Measurements from ENCODE around the gene BHLHA9. TPM values are rescaled to one million over a fixed set of nuclear protein-coding genes. Genes with fewer than 3 reads are reported as not detected.
A peak's percentile ranks its signal among the peaks of the same experiment; 100 is the strongest.

Gene BHLHA9
- total RNA-seq, 2 experiments from 2014 or later: not detected

DNA sequence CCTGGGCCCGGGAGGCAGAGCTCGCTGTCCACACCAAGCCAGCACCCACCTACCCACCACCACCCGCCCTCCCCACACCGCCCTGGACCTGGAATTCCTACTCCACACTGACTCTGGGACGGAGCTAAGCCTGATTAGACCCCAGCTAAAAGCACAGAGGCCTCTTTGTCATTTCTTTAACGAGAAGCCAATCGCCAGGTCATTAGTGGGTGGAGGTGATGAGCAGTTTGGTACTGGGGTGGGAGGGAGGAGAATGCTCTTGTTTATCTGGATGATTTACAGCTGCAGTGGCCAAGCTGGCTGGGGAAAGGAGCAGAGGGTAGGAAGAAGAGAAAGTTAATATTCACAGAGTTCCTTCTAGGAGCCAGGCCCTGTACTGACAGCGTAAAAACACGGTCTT lies 6.0 kb upstream of the BHLHA9 start:
- H3K9me3 Mint-ChIP-seq: no peaks in the 10 kb centered on the region
- no peak overlapping the region for H3K4me3 Mint-ChIP-seq
- DNase-seq: no peak
- peaks cover 30% of the 10 kb centered on the region for H3K27me3 Mint-ChIP-seq
- H3K4me1 Mint-ChIP-seq: peaks cover 18% of the 10 kb centered on the region
- POLR2A ChIA-PET: no interaction called here
- no peaks in the 10 kb centered on the region for H3K36me3 Mint-ChIP-seq
- H3K27ac Mint-ChIP-seq: no peak overlapping the region
- no peak for ATAC-seq (ENCODE audit: low read depth)

DNA sequence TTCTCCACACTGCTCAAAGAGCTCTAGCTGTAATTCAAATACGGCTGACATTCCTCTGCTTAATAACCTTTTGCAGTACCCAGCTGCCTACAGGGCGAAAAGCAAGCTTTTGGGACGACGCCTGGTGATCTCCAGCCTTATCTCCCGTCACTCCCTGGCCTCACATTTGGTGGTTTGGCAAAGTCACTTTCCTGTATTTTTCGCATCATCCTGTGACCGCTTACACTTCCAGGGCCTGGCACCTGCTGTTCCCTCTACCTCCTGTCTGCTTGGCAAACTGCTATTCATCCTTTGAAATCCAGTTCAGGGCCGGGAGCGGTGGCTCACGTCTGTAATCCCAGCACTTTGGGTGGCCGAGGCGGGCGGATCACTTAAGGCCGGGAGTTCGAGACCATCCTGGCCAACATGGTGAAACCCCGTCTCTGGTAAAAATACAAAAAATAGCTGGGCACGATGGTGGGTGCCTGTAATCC lies 2.7 kb upstream of the BHLHA9 start:
- H3K36me3 Mint-ChIP-seq: no peaks in the 10 kb centered on the region
- no peak for ATAC-seq (ENCODE audit: low read depth)
- H3K27me3 Mint-ChIP-seq: peaks cover 34% of the 10 kb centered on the region
- POLR2A ChIA-PET: interaction anchor here (1.6 kb wide), 1 partner anchor 9 kb away, joined by 4 read pairs; no protein-coding TSS in a partner anchor
- peak overlapping the region; percentile 30 for H3K27ac Mint-ChIP-seq
- peaks cover 13% of the 10 kb centered on the region for H3K4me1 Mint-ChIP-seq
- DNase-seq: no peak
- no peaks in the 10 kb centered on the region for H3K9me3 Mint-ChIP-seq
- peak overlapping the region; percentile 81 for H3K4me3 Mint-ChIP-seq

DNA sequence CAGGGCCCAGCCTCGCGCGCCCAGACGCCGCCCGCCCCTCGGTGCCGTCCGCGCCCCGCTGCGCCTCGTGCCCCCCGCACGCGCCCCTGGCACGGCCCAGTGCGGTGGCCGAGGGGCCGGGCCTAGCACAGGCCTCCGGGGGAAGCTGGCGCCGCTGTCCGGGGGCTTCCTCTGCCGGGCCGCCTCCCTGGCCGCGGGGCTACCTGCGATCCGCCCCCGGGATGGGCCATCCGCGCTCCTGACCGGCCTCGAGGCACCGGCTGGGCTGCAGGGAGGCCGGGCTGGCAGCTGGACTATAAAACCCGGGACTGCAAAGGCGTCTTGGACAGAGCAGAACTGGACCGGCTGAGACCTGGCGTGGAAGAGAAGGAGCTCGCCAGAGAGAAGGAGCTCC lies 783 bp downstream of the BHLHA9 start:
- DNase-seq: no peak
- H3K4me3 Mint-ChIP-seq: no peak overlapping the region
- no peaks in the 10 kb centered on the region for H3K36me3 Mint-ChIP-seq
- ATAC-seq (ENCODE audit: low read depth): no peak
- H3K27me3 Mint-ChIP-seq: peaks cover 55% of the 10 kb centered on the region
- H3K9me3 Mint-ChIP-seq: no peaks in the 10 kb centered on the region
- H3K27ac Mint-ChIP-seq: no peak overlapping the region
- POLR2A ChIA-PET: interaction anchor here (0.6 kb wide), 1 partner anchor 203 kb away, joined by 9 read pairs; no protein-coding TSS in a partner anchor
- peaks cover 19% of the 10 kb centered on the region for H3K4me1 Mint-ChIP-seq

DNA sequence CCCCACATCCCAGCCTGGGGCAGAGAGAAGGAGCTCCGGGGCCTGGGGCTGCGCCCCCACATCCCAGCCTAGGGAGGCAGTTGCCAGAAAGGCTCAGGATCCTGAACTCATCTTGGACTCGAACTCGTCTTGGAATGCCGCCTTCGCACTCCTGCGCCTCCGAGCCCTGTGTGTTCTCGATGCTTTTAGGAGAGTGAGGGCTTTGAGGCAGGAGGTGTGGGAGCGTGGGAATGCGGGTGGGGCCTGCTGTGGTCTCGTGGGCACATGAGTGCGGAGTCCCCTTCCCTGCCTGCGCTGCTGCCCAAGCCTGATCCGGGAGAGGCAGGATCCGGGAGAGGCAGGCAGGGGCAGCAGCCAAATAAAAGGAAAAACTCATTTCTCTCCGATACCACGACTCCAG lies 1.2 kb downstream of the BHLHA9 start:
- no peaks in the 10 kb centered on the region for H3K36me3 Mint-ChIP-seq
- no peak overlapping the region for H3K4me3 Mint-ChIP-seq
- peaks cover 58% of the 10 kb centered on the region for H3K27me3 Mint-ChIP-seq
- ATAC-seq (ENCODE audit: low read depth) (no peak), DNase-seq (no peak)
- POLR2A ChIA-PET: interaction anchor here (0.6 to 0.9 kb wide), 2 partner anchors 42 to 203 kb away, joined by 3 to 9 read pairs; no protein-coding TSS in a partner anchor
- no peak overlapping the region for H3K27ac Mint-ChIP-seq
- H3K9me3 Mint-ChIP-seq: no peaks in the 10 kb centered on the region
- peaks cover 20% of the 10 kb centered on the region for H3K4me1 Mint-ChIP-seq

DNA sequence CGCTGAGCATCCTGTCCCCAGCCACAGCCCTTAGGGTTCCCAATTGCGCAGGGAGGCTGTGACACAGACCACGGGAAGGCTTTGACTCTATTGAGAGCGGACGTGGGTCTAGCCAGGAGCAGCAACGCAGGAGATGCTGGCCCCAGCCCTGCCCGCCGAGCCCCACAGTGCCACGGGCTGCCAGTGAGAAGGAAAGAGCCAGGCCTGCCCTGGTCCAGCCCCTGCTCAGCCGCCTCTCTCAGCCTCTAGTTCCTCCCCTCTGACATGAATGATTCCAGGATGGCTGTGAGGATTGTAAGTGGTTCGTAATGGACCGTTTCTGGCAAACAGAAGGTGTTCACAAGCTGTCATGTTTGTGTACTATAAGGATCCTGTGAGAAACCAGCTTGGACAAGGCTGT lies 2.5 kb downstream of the BHLHA9 start:
- peaks cover 13% of the 10 kb centered on the region for H3K4me1 Mint-ChIP-seq
- DNase-seq (no peak), ATAC-seq (ENCODE audit: low read depth) (no peak)
- H3K27ac Mint-ChIP-seq: no peak overlapping the region
- H3K9me3 Mint-ChIP-seq: no peaks in the 10 kb centered on the region
- no peak overlapping the region for H3K4me3 Mint-ChIP-seq
- H3K27me3 Mint-ChIP-seq: peaks cover 60% of the 10 kb centered on the region
- H3K36me3 Mint-ChIP-seq: no peaks in the 10 kb centered on the region
- POLR2A ChIA-PET: interaction anchor here (0.7 kb wide), 1 partner anchor 216 kb away, joined by 3 read pairs; no protein-coding TSS in a partner anchor

DNA sequence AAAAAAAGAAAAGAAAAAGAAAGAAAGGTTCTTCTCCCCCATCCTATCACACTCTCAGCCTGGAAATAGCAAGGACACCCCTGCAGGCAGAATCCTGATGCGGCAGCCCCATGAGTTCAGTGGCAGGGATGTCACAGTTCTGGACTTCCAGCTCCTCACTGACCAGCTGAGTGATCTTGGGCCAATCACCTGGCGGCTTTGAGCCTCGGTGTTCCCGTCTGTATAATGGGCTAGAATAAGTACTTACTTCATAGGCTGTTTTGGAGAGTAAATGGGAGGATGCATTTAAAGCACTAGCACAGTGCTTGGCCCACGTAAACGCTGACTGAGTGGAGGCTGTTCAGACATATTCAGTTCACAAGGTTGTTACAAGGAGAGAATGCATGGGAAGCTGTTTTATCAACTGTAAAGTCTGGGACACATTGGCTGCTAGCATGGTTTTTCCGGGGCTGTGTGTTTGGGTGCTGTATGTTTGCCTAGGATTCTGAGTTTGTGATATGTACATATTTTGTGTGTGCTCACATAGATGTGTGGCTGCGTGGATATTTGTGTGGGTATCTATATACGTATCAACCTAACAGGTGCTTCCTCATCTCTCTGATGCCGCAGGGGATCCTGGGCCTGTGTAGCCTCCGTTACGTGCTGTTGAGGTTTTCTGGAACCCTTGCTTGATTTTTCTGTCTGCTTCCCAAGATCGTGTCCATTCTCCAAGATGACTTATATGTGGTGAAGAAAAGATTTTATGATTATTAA lies 3.4 kb downstream of the BHLHA9 start:
- Mint-ChIP-seq H3K36me3 (no peaks in the 10 kb centered on the region), H3K27me3 (peaks cover 64% of the 10 kb centered on the region), H3K9me3 (no peaks in the 10 kb centered on the region), H3K4me3 (no peak overlapping the region), H3K4me1 (peaks cover 11% of the 10 kb centered on the region), H3K27ac (no peak overlapping the region)
- DNase-seq (no peak), ATAC-seq (ENCODE audit: low read depth) (no peak)
- POLR2A ChIA-PET: interaction anchor here (0.7 kb wide), 2 partner anchors 217 to 904 kb away, joined by 3 to 4 read pairs; no protein-coding TSS in a partner anchor

DNA sequence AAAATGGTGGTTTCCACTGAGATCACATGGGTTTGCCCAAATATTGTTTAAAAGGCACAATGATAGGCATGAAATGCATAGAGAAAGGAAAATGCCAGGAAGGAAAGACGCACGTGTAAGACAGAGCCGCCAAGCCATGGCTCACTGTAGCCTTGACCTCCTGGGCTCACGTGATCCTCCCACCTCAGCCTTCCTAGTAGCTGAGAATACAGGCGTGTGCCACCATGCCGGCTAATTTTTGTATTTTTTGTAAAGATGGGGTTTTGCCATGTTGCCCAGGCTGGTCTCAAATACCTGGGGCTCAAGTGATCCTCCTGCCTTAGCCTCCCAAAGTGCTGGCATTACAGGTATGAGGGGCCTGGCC lies 4.0 kb downstream of the BHLHA9 start:
- Mint-ChIP-seq H3K27me3 (peaks cover 59% of the 10 kb centered on the region), H3K27ac (no peak overlapping the region), H3K9me3 (no peaks in the 10 kb centered on the region), H3K4me3 (no peak overlapping the region), H3K4me1 (peaks cover 8% of the 10 kb centered on the region), H3K36me3 (no peaks in the 10 kb centered on the region)
- DNase-seq: no peak
- ATAC-seq (ENCODE audit: low read depth): no peak
- POLR2A ChIA-PET: no interaction called here

DNA sequence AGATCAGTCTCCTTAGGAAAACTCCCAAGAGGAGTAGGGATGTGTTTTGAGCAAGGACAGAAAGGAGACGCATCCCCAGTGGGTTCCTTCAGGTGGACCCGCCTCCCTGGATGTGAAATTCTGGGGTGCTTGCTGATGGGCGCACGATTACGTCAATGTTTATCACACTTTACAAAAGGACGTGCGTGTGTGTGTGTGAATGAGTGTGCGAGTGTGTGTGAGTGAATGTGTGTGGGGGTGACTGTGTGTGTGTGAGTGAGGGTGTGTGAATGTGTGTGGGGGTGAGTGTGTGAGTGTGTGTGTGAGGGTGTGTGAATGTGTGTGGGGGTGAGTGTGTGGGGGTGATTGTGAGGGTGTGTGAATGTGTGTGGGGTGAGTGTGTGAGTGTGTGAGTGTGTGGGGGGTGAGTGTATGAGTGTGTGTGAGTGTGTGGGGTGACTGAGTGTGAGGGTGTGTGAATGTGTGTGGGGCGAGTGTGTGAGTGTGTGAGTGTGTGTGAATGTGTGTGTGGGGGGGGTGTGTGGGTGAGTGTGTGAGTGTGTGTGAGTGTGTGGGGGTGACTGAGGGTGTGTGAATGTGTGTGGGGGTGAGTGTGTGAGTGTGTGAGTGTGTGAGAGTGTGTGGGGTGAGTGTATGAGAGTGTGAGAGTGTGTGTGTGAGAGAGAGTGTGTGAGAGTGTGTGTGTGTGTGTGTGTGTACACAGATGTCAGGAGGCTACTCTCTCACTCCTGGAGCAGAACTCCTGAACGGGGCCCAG lies 5.1 kb downstream of the BHLHA9 start:
- H3K27ac Mint-ChIP-seq: peak overlapping the region; percentile 79

DNA sequence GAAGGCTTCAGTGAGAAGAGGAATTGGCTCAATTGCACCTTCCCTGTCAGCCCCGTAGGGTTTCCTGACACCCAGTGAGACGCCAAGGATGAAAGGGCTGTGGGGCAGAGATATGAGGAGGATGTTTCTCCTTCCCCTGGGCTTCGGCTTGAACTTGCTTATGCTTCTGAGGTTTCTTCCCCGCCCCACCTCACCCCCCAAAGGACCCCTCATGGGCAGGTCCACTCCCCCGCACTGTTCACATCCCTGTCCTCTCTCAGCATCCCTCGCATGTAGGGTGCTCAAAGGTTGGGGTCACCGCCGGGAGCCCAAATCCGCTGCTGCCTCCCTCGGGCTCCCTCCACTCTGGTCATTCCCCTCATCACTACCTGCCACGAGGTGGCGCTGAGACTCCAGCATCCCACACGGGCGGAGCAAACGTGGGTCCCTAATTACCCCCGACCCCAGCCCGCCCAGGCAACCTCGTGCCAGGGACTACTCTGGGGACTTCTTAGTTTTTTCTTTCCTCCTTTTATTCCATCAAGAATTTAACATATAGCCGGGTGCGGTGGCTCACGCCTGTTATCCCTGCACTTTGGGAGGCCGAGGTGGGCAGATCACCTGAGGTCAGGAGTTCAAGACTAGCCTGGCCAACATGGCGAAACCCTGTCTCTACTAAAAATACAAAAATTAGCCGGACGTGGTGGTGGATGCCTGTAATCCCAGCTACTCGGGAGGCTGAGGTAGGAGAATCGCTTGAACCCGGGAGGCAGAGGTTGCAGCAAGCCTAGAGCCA lies 5.9 kb downstream of the BHLHA9 start:
- Mint-ChIP-seq H3K4me3 (peak overlapping the region; percentile 78), H3K9me3 (no peaks in the 10 kb centered on the region), H3K27me3 (peaks cover 48% of the 10 kb centered on the region), H3K27ac (peak overlapping the region; percentile 80), H3K36me3 (no peaks in the 10 kb centered on the region), H3K4me1 (peaks cover 8% of the 10 kb centered on the region)
- POLR2A ChIA-PET: no interaction called here
- peak; percentile 82 for ATAC-seq (ENCODE audit: low read depth)
- DNase-seq: peak; percentile 83

More for the DNA sequence above, 5.1 kb downstream of the BHLHA9 start:
- ATAC-seq (ENCODE audit: low read depth): no peak
- H3K27me3 Mint-ChIP-seq: peaks cover 48% of the 10 kb centered on the region
- no peak for DNase-seq
- peaks cover 8% of the 10 kb centered on the region for H3K4me1 Mint-ChIP-seq
- POLR2A ChIA-PET: no interaction called here
- H3K9me3 Mint-ChIP-seq: no peaks in the 10 kb centered on the region
- peak overlapping the region; percentile 78 for H3K4me3 Mint-ChIP-seq
- no peaks in the 10 kb centered on the region for H3K36me3 Mint-ChIP-seq

DNA sequence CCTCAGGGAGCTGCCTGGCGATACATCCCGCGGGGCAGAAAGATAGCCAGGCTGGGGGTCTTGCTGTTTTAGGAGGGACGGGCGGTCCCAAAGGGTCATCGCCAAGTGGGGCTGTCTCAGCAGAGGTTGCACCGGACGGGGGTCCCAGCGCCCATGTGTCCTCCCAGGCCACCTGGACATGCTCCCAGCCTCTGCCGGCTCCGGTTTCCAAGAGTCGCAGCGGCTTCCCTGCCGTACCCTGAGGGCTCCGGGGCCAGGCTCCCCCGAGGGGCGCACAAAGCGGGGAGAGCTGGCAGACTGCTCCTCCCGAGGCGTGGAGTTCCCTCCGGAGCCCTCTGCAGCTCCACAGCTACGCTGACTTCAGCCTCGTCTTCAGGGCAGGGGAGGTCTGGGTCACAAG lies 10.4 kb downstream of the BHLHA9 start:
- H3K4me3 Mint-ChIP-seq: no peak overlapping the region
- DNase-seq (no peak), ATAC-seq (ENCODE audit: low read depth) (no peak)
- H3K27ac Mint-ChIP-seq: no peak overlapping the region
- POLR2A ChIA-PET: no interaction called here
- peaks cover 16% of the 10 kb centered on the region for H3K27me3 Mint-ChIP-seq
- peaks cover 3% of the 10 kb centered on the region for H3K4me1 Mint-ChIP-seq
- H3K9me3 Mint-ChIP-seq: no peaks in the 10 kb centered on the region
- no peaks in the 10 kb centered on the region for H3K36me3 Mint-ChIP-seq

DNA sequence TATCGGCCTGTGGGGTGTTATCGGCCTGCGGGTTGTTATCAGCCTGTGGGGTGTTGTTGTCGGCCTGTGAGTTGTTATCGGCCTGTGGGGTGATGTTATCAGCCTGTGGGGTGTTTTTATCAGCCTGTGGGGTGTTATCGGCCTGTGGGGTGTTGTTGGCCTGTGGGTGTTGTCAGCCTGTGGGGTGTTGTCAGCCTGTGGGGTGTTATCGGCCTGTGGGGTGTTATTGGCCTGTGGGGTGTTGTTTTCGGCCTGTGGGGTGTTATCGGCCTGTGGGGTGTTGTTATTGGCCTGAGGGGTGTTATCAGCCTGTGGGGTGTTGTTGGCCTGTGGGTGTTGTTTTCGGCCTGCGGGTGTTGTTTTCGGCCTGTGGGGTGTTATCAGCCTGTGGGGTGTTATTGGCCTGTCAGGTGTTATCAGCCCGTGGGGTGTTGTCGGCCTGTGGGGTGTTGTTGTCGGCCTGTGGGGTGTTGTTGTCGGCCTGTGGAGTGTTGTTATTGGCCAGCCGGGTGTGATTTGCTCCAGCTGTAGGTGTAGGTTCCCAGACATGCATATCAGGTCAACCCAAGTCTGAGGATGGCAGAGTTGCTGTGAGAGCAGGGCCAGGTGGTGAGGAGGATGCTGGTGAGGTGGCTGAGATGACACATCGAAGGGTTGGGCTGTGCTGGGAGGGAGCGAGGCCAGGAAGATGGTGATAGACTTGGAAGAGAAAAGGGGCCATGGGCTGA lies 16.3 kb downstream of the BHLHA9 start:
- Mint-ChIP-seq H3K27ac (no peak overlapping the region), H3K27me3 (peaks cover 9% of the 10 kb centered on the region), H3K36me3 (peaks cover 11% of the 10 kb centered on the region), H3K4me1 (peaks cover 5% of the 10 kb centered on the region), H3K4me3 (no peak overlapping the region), H3K9me3 (peaks cover 11% of the 10 kb centered on the region)
- DNase-seq (no peak), ATAC-seq (ENCODE audit: low read depth) (no peak)
- POLR2A ChIA-PET: no interaction called here

DNA sequence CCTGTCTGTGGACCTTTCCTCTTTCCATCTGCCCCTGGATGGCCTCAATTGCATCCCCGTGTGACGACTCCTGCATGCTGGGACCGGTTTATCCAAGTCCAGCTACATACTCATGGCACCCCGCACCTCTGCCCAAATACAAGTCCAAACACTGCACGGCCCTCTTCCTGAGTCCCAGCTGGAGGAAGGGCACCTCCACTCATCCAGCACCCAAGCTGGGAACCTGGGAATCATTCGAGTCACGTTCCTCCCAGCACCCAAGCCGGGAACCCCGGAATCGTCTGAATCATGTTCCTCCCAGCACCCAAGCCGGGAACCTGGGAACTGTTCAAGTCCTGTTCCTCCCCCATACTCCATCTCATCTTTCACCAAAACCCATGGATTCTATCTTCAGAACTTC lies 19.5 kb downstream of the BHLHA9 start:
- Mint-ChIP-seq H3K27ac (peak overlapping the region; percentile 75), H3K36me3 (peaks cover 17% of the 10 kb centered on the region), H3K9me3 (peaks cover 16% of the 10 kb centered on the region), H3K27me3 (peaks cover 6% of the 10 kb centered on the region), H3K4me3 (no peak overlapping the region), H3K4me1 (peaks cover 28% of the 10 kb centered on the region)
- POLR2A ChIA-PET: no interaction called here
- no peak for ATAC-seq (ENCODE audit: low read depth)
- no peak for DNase-seq

DNA sequence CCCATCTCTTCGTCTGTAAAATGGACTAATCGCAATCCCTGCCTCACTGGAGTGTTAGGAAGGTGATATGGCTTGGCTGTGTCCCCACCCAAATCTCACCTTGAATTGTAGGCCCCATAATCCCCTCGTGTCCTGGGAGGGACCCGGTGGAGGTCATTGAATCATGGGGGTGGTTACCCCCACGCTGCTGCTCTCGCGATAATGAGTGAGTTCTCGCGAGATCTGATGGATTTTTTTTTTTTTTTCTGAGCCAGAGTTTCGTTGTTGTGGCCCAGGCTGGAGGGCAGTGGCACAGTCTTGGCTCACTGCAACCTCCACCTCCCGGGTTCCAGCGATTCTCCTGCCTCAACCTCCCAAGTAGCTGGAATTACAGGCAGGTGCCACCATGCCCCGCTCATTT lies 20.4 kb downstream of the BHLHA9 start:
- peaks cover 34% of the 10 kb centered on the region for H3K4me1 Mint-ChIP-seq
- peaks cover 16% of the 10 kb centered on the region for H3K9me3 Mint-ChIP-seq
- DNase-seq: no peak
- peaks cover 5% of the 10 kb centered on the region for H3K27me3 Mint-ChIP-seq
- no peak for ATAC-seq (ENCODE audit: low read depth)
- H3K4me3 Mint-ChIP-seq: no peak overlapping the region
- peak overlapping the region; percentile 25 for H3K27ac Mint-ChIP-seq
- peaks cover 17% of the 10 kb centered on the region for H3K36me3 Mint-ChIP-seq
- POLR2A ChIA-PET: no interaction called here

All from activated naive CD8-positive, alpha-beta T cell treated with anti-CD3 and anti-CD28 coated beads, Interleukin-2, amount 10 ng/mL, durations not matched to agents 7 days and 5 days (primary cell).